Liver (tissue), 3 donors: Measurements from ENCODE around the gene CDH4.

Experiments
- ATF3 ChIP-seq: IDR thresholded peaks from 2 replicates; pipeline ENCODE4 v1.6.1; 2016; ENCODE audit warnings: antibody characterized with exemption
- CTCF ChIP-seq: fragments of 150-350 bp; IDR thresholded peaks from 2 replicates; pipeline ENCODE4 v1.5.1; 2017; ENCODE audit warnings: improper control_type of control experiment, low read depth, low read length; ENCODE audit not compliant: missing input control
- EGR1 ChIP-seq, 2 donors: IDR thresholded peaks; 2 replicates each; pipeline ENCODE4 v1.6.1; 2016 to 2018; ENCODE audit warnings: antibody characterized with exemption in 2 of 2, low read depth in 2 of 2
- GABPA ChIP-seq, 2 donors: IDR thresholded peaks in 1 of 2; conservative IDR thresholded peaks in 1 of 2; 2 replicates each; pipeline ENCODE4 v1.6.1; 2016; ENCODE audit warnings: antibody characterized with exemption in 2 of 2, mild to moderate bottlenecking in 1 of 2, moderate library complexity in 1 of 2
- MAX ChIP-seq: IDR thresholded peaks from 2 replicates; pipeline ENCODE4 v1.6.1; 2016; ENCODE audit warnings: antibody characterized with exemption
- RAD21 ChIP-seq, 2 donors: IDR thresholded peaks; 2 replicates each; pipeline ENCODE4 v1.6.1; 2016; ENCODE audit warnings: antibody characterized with exemption in 2 of 2, mild to moderate bottlenecking in 2 of 2
- REST ChIP-seq: IDR thresholded peaks from 2 replicates; pipeline ENCODE4 v1.6.1; 2016; ENCODE audit warnings: antibody characterized with exemption, mild to moderate bottlenecking
- RXRA ChIP-seq, 2 donors: IDR thresholded peaks; 2 replicates each; pipeline ENCODE4 v1.6.1; 2017 to 2018; ENCODE audit warnings: antibody characterized with exemption in 2 of 2, mild to moderate bottlenecking in 1 of 2
- TAF1 ChIP-seq: conservative IDR thresholded peaks from 2 replicates; pipeline ENCODE4 v1.6.1; 2016; ENCODE audit warnings: antibody characterized with exemption, mild to moderate bottlenecking
- YY1 ChIP-seq: IDR thresholded peaks from 2 replicates; pipeline ENCODE4 v1.6.1; 2016; ENCODE audit warnings: antibody characterized with exemption, mild to moderate bottlenecking
- ZBTB33 ChIP-seq: IDR thresholded peaks from 2 replicates; pipeline ENCODE4 v1.6.1; 2016; ENCODE audit warnings: antibody characterized with exemption
- donor health status: healthy.
- donor health status: healthy.

- TF ChIP-seq CTCF (no peak), ATF3 (no peak), RXRA (IDR thresholded peaks at IDR 0.05) (no peak), RAD21 (IDR thresholded peaks at IDR 0.05) (no peak), MAX (no peak), EGR1 (IDR thresholded peaks at IDR 0.05; ENCODE audit: low read depth in 2 of 2) (no peak), ZBTB33 (no peak), YY1 (no peak), REST (no peak), TAF1 (no peak), GABPA (IDR thresholded peaks at IDR 0.05 in 1 of 2, conservative IDR thresholded peaks at IDR 0.05 in 1 of 2) (no peak)
Observed at GRCh38 chr20:61927193-61927825, 675.2 kb downstream of the CDH4 start.
